Stimulated activated CD8-positive, alpha-beta memory T cell treated with anti-CD3 and anti-CD28 coated beads, Interleukin-7, amount 100 ng/mL, for 24 hours (primary cell): ENCODE data around the gene SLC5A5.

ENCODE experiments used
- DNase-seq: peaks from one replicate; pipeline ENCODE4 v3.0.0-alpha.2; 2020; ENCODE audit warnings: low read depth

Gene SLC5A5

GRCh38 chr19:17847538-17848366 is 24.0 kb upstream of the SLC5A5 start, which contains the start of gene JAK3:
Gene JAK3 (minus strand): TSS chr19:17847982. CDS start chr19:17844417, 3,565 bp downstream.
- DNase-seq: peak; percentile 79

GRCh38 chr19:17848595-17849292 is 23.0 kb upstream of the SLC5A5 start:
- DNase-seq: no peak

- no peak for DNase-seq
Measured at GRCh38 chr19:17854061-17854460, 17.7 kb upstream of the SLC5A5 start.

GRCh38 chr19:17855280-17856152 is 16.2 kb upstream of the SLC5A5 start:
- DNase-seq: peak; percentile 92

- DNase-seq: peak; percentile 97
Measured at GRCh38 chr19:17859533-17860330, 12.0 kb upstream of the SLC5A5 start, which contains the start of gene RPL18A. Gene RPL18A (plus strand): TSS chr19:17859910. CDS start chr19:17859957, 47 bp downstream.

GRCh38 chr19:17860331-17860992 is 11.3 kb upstream of the SLC5A5 start:
- DNase-seq: no peak

GRCh38 chr19:17860993-17861360 is 10.8 kb upstream of the SLC5A5 start:
- no peak for DNase-seq

GRCh38 chr19:17861542-17862402 is 10.0 kb upstream of the SLC5A5 start:
- DNase-seq: no peak

- DNase-seq: no peak
Measured at GRCh38 chr19:17862711-17863519, 8.8 kb upstream of the SLC5A5 start.

- no peak for DNase-seq
Measured at GRCh38 chr19:17863520-17864182, 8.1 kb upstream of the SLC5A5 start.

GRCh38 chr19:17865364-17866311 is 6.1 kb upstream of the SLC5A5 start:
- DNase-seq: no peak

GRCh38 chr19:17866312-17866963 is 5.3 kb upstream of the SLC5A5 start:
- no peak for DNase-seq

GRCh38 chr19:17866964-17867486 is 4.7 kb upstream of the SLC5A5 start:
- DNase-seq: no peak

GRCh38 chr19:17868669-17869068 is 3.1 kb upstream of the SLC5A5 start:
- DNase-seq: no peak

GRCh38 chr19:17869114-17869608 is 2.6 kb upstream of the SLC5A5 start:
- DNase-seq: no peak
